DMS53 treated with DMSO at 0.1 percent for 48 hours (cell line): ENCODE results near the gene NEMF.
"Not testable (repeated sequence)": the region's sequence is repeated elsewhere in the genome, so short reads cannot be mapped to it uniquely, and the experiment has no call there.

ENCODE experiments used
- DNase-seq: peaks from one replicate; lab custom pipeline; 2025; ENCODE audit not compliant: unreplicated experiment; lab: John Stamatoyannopoulos, UW

Gene NEMF

DNA sequence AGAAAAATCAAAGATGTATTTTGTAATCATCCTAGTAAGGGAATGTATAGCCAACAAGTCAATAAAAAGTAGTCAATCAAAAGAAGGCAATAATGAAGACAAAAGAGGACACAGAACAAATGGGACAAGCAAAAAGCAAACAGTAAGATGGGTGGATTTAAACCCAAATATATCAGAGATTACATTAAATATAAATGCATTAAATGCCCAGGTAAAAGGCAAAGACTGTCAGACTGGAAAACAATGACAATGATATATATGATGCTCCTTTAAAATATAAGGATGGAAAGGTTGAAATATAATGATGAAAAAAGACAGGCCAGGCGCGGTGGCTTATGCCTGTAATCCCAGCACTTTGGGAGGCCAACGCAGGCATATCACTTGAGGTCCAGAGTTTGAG lies 35.7 kb downstream of the NEMF start:
- no peak for DNase-seq

DNA sequence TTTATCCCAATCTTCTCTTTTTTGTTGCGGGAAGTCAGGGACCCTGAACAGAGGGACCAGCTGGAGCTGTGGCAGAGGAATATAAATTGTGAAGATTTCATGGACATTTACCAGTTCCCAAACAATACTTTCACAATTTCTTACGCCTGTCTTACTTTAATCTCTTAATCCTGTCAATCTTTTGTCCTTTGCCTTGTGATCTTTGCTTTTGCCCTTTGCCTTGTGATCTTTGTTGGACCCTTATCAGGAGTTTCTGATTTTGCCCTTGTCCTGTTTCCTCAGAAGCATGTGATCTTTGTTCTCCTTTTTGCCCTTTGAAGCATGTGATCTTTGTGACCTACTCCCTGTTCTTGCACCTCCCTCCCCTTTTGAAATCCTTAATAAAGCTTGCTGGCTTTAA lies 36.5 kb downstream of the NEMF start:
- not testable (repeated sequence) for DNase-seq

DNA sequence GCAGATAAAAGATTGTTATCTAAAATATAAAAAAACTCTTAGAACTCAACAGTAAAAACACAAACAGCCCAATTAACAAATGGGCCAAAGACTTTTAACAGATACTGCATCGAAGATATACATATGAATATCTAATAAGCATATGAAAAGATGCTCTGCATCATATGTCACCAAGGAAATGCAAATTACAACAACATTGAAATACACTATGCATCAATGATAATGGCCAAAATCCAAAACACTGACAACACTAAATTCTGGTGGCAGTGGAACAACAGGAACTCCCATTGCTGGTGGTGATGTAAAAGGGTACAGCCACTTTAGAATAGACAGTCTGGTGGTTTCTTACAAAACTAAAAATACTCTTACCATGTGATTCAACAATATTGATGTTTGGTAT lies 43.8 kb downstream of the NEMF start:
- DNase-seq = no peak

DNA sequence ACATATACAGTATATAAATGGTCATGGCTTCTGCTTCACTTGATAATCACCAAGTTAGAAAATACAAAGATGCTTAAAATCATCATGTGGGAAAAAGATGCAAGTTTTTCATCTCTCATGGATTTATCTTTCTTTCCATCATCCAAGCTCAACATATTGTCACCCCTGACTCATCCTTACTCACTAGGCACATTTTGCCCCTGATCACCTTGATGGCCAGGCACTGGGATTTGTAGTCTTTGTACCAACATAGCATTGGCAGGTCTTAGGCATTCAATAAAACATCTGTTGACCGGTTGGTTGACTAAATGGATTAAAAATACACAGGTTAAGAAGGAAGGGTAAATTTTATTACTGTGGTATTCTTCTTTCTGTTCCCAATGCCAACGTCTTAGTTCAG lies 56.6 kb downstream of the NEMF start:
- DNase-seq = no peak

DNA sequence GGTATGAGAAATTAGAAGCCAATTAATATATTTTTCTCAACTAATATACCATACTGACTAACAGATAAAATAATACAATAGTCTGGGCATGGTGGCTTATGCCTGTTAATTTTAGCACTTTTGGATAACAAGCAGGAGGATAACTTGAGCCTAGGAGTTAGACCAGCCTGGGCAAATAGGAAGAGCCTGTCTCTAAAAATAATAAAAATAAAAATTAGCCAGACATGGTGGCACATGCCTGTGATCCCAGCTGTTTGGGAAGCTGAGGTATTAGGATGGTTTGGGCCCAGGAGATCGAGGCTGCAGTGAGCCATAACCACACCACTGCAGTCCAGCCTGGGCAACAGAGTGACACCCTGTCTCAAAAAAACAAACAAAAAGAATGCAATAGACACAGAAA lies 60.0 kb downstream of the NEMF start:
- DNase-seq = no peak

DNA sequence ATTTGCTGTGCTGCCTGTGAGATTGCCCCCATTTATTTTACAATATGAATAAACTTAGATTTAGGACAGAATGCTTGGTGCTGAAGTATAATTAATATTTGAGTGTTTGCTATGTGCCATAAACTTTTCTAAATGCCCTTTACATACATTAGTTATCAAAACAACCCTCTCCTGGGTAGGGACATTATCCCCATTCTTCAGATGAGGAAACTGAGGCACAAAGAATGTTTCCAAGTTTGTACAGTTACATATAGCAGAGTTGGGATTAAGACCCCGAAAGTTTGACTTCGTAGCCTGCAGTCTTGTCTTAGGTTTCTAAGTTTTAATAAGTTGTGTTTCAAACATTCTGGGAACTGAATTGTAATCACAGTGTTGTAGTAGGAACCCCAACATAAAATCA lies 66.3 kb downstream of the NEMF start:
- DNase-seq = no peak

DNA sequence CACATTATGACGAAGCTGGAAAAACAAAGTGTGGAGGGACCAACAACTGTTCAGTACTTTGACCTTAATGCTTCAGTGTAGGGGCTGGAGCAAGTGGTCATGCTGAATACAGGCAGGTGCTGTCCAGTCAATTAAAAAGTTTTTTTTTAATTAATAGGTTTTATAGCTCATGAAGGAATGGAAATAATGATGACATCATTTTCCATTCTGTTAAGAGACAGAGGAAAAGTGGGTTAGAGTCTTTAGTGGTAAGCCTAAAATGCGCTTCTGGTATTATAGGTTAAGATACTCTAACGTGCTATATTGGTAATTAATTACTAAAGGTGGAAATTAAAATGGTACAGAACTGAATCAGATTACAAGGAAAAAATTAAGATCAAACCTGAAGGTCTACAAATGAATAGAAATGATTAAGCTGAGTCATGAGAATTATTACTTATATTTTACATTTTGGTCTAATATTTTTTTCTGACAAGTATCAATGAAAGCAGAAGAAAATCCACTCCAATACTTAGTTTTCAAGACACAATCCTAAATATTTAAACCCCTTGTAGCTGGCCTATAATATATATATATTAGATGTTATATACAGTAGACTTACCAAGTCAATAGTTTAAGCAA lies 69.1 kb downstream of the NEMF start:
- DNase-seq = no peak

DNA sequence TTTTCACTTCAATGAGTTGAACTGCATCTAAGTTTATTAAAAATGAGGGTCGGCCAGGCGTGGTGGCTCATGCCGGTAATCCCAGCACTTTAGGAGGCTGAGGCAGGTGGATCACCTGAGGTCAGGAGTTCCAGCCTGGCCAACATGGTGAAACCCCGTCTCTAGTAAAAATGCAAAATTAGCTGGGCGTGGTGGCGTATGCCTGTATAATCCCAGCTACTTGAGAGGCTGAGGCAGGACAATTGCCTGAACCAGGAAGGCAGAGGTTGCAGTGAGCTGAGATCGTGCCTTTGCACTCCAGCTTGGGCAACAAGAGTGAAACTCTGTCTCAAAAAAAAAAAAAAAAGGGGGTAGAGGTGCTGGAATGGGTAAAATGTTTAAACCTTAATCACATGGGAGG lies 71.5 kb downstream of the NEMF start:
- not testable (repeated sequence) for DNase-seq

DNA sequence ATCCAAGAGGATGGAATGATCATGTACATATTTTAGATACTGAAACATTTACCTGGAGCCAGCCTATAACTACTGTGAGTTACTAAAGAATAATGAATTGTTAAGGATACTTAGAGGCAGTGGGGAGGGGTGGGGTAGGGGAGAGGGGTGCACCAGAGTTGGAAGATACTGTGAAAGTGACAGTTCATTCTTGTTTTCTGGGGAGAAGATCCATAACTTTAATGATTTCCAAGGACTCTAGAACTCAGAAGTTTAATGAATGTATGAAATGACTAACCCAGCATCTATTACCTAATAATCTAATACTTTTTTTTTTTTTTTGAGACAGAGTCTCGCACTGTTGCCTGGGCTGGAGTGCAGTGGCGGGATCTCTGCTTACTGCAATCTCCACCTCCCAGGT lies 74.2 kb downstream of the NEMF start:
- DNase-seq = no peak

DNA sequence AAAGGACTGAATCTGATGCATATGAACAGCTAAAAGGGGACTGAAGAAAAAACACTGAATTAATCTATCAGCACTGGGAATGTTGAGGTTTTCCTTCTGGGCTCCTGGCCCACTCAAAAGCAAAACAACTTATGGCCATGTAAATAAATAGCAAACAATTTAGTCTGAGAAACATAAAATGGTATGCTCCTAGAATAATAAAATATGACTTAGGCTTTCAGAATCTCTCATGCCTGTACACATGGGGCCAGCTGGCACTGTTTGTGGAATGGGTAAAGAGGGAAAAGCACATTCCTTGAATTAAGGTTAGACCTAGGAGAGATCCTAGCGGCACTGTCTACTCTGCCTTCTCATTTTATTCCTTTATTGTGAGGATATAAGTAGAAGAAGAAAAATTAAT lies 78.5 kb downstream of the NEMF start:
- no peak for DNase-seq

DNA sequence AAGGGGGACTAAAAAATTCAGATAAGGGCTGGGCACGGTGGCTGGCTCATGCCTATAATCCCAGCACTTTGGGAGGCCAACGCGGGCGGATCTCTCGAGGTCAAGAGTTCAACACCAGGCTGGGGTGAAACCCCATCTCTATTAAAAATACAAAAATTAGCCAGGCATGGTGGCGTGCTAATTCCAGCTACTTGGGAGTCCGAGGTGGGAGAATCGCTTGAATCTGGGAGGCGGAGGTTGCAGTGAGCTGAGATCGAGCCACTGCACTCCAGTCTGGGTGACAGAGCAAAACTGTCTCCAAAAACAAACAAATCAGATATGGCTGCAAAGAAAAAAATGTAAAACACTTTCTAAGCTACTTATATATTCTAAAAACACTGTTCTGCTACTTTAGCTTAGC lies 80.9 kb downstream of the NEMF start:
- not testable (repeated sequence) for DNase-seq

DNA sequence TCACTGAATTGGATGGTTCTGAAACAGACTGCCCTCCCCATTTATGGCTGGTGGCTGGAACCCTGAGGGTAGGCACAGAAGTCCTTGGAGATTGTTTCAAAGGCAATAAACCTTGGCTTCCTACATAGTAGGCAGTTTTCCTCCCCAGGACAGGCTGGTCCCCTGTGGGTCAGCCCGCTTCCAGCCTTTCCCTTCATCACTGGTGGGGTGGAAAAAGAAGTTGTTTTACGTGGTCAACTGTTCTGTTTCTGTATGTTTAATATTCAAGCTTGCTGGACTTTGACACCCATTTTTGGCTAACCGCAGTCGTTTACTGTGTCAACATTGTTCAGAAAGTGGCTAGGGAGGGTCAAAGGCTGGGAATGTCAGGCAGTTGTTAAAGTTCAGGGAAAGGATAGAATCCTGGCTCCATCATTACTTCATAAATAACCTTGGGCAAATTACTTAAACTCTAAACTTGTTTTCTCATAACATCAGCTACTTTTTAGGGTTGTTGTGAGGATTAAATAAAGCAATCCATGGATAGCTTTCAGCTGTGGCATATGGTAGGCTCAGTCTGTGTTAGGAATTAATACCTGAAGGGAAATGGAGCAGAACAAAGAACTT lies 82.3 kb downstream of the NEMF start:
- peak; percentile 15 for DNase-seq

DNA sequence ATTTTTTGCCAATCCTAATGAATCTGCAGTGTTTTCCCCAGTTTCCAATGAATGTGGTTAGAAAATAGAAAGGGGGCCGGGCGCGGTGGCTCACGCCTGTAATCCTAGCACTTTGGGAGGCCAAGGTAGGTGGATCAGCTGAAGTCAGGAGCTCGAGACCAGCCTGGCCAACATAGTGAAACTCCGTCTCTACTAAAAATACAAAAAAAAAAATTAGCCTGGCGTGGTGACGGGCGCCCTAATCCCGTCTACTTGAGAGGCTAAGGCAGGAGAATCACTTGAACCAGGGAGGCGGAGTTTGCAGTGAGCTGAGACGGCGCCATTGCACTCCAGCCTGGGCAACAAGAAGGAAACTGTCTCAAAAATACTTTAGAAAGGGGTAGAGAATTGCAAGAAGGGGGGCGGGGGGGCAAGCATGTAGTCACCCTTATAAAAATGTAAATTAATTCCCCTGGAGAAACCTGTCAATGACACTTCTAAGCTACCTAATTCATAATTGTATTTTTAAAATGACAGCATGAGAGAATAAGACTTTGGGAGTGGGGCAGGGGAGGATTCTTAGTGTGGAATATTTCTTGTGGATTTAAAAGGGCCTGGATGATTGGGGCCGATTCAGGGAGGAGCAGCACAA lies 82.9 kb downstream of the NEMF start:
- DNase-seq = no peak

DNA sequence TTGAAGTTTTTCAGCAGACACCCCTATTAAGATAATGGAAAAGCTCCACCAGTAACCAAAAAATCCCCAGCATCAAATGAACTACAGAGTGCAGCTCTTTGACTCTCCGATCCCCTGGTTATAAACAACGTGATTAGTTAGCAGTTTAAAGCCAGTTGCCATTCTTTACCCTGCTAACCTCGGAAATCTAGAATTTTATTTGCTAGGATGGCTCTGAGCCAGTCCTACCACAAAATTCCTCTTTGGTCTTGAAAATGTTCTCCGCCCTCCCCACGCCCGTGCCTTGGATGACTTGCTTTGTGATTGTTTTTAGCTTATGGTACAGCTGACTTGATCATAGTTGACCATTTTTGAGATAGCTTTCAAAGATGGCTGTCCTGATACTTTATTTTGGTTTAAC lies 83.4 kb downstream of the NEMF start:
- DNase-seq = no peak

DNA sequence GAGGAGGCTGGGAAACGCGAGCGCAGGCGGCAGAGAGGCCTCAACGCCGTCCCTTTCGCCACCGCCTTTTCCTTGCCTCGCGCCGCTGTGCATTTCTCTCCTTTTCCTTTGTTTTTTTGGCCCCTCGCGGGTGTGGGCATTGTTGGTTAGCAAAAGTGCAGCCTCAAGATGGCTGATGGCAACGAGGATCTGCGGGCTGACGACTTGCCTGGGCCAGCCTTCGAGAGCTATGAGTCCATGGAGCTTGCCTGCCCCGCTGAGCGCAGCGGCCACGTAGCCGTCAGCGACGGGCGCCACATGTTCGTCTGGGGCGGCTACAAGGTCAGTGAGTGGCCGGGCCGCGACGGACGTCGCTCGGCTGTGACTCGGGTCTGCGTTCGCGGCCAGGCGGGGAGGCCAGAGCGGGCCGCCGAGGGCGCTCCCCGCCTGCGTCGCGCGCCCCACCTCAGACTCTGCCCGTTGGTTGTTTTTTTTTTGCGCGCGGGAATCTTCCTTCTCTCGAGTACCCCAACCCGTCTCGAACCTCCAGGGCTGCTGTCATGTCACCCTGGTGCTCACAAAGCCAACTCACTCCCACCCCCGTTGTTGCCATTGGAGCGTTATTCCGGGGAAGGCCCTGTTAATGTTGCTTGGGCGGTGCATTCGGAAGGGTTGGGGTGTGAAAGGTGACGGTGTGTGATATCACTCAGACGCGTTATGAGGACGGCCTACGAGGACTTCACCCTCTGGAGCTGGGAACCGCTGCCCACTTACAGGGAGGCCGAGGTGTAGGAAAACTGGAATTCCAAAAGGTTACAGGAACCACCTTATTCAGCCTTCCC lies 84.1 kb downstream of the NEMF start:
- peak; percentile 10 for DNase-seq

DNA sequence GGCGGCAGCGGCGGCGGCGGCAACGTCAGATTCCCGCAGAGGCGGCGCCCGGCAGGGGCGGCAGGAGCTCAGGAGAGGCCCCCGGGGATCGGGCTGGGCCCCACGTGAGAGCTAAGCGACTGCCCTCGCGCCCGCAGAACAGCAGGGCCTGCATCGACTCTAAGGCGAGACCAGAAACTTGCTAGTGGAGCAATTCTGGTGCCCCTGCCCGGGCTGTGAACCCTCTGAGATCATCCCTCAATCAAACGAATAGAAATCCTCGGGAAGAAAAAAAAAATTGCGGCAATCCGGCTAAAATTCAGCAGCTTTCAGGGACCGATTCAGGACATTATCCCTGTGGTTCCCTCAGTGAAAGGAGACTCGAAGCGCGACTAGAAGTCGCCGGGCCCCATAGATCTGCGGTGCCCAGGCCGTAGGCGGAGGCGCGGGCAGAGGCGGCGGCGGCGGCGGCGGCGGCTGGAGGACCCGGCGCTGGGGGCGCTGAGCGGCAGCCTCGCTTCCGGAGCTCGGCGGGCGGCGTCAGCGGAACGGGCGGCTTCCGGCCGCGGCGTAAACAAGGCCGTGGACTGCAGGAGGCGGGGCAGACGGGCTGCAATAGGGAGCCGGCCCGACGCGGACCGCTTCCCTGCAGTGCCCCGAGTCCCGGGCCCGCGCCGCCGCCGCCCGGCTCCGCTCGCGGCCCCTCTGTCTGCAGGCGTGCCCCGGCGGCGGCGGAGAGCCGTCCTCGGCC lies 84.9 kb downstream of the NEMF start, which contains the start of gene KLHDC2:
Gene KLHDC2, plus strand, starts transcription at position 583 of the 730 bp plus-strand sequence. CDS start 316 bp downstream, outside the sequence.
- peak; percentile 70 for DNase-seq

DNA sequence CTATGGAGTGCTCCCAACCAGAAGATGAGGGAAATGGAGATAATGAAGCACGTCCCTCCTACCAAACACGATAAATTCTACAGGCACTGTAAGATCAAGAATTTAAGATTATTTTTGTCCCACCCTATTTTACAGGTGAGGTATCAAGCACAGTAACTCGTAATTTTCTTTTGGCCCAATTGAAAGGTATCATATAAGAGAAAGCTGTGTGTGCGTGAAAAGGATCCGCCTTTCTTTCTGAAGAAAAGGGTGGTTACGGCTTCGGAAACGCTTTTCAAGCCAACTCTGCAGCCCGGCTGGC lies 85.4 kb downstream of the NEMF start:
- no peak for DNase-seq

DNA sequence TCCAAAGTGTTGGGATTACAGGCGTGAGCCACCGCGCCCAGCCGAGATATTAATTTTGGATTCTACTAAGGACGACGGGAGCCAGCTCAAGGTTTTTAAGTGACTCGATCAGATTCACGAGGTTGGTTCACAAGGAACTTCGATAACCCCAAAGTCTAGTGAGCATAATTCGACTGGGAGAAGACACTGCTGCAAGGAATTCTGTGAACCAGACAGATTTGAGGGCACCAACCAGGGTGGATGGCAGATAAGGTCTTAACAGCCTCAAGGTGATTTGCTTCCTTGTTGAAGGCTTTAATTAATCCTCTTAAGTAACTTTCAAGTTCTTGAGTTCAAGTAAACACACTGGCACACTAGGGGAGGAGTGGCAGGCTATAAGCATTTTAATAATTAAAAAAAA lies 85.7 kb downstream of the NEMF start:
- DNase-seq = no peak

DNA sequence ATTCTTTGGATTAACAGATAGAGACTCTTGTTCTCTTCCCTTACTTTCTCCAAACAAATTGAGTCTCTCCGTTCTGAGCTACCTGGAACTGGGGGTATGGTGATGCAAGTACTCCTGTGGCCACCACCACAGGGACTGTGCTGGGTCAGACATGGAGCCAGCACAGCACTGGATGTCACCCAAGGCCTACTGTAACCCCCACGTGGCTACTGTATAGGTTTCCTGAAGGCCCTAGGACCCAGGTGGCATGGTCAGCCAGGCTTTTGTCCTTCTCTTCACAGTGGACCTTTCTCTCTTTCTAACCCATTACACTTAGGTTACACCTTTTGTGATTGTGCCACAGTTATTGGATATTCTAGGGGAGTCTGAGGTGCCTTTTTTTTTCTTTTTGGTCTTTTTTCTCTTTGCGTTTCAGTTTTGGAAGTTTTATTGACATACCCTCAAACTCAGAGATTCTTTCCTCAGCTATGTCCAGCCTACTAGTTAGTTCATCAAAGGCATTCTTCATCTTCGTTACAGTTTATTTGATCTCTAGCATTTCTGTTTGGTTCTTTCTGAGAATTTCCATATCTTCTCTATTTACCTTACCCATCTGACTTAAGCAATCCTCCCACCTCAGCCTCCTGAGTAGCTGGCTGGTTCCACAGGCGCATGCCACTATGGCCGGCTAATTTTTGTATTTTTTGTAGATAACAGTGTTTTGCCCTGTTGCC lies 90.6 kb downstream of the NEMF start:
- no peak for DNase-seq

DNA sequence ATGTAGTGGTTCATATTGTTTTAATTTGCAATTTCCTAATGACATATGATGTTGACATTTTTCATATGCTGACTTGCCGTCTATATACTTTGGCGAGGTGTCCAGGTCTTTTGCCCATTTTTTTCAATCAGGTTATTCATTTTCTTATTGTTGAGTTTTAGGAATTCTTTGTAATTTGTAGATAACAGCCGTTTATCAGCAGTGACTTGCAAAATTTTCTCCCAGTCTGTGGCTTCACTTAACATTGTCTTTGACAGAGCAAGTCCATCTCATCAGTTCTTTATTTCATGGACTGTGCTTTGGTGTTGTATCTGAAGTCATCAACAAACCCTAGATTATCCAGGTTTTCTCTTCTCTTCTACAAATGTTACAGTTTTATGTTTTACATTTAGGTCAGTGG lies 97.2 kb downstream of the NEMF start:
- DNase-seq = no peak
